ENCODE measurements around the gene CA14. TPM values are rescaled to one million over a fixed set of nuclear protein-coding genes. Genes with fewer than 3 reads are reported as not detected.

Gene CA14
- total RNA-seq, 2 donors from 2014 or later = not detected

GRCh38 chr1:150271291-150271959 is 13.9 kb downstream of the CA14 start:
- 70 to 81% methylated on average over 7 of the region's 7 CpGs for WGBS, 2 donors
- ATAC-seq (no peak), DNase-seq (no peak)
- intact Hi-C loops (cut with DNase I) = no loop called here
- H3K27me3 ChIP-seq = no peaks in the 10 kb centered on the region
- H3K36me3 ChIP-seq (replicated peaks in 1 of 2; ENCODE audit: insufficient read depth in 1 of 2, low read depth in 2 of 2) = peaks cover 0 to 3% of the 10 kb centered on the region in 2 donors
- no peaks in the 10 kb centered on the region for H3K9me3 ChIP-seq
- H3K4me1 ChIP-seq = peaks cover 12% of the 10 kb centered on the region
- TF ChIP-seq CTCF (IDR thresholded peaks at IDR 0.05) (no peak), POLR2A (IDR thresholded peaks at IDR 0.05) (no peak)
- no peak overlapping the region for H3K4me3 ChIP-seq
- H3K27ac ChIP-seq = no peak overlapping the region

DNA sequence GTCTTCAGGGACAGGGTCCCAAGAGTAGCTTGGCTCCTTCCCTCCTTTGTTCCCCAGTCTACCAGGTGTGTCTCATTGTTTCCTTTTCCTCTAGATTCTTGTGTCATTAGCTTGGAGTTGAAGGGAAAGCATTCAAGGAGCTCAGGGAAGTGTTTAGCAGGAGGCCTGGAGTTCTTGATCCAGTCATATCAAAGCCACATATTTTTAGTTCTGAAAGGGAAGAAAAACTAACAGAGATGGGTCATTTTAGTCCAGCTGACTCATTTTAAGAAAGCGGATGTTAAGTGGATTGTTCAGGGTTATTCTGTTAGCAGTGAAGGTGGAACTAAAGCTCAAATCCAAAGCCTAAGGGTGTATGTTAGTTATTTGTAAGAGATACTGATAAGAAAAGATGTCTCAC is 15.7 kb downstream of the CA14 start:
- 64 to 68% methylated on average over 1 of the region's 1 CpG for WGBS, 2 donors
- H3K27ac ChIP-seq = no peak overlapping the region
- no peak for TF ChIP-seq POLR2A (IDR thresholded peaks at IDR 0.05)
- no peak for TF ChIP-seq CTCF (IDR thresholded peaks at IDR 0.05)
- intact Hi-C loops (cut with DNase I) = no loop called here
- H3K27me3 ChIP-seq = no peaks in the 10 kb centered on the region
- DNase-seq = no peak
- no peak overlapping the region for H3K4me3 ChIP-seq
- no peaks in the 10 kb centered on the region for H3K9me3 ChIP-seq
- no peak for ATAC-seq
- no peaks in the 10 kb centered on the region for H3K36me3 ChIP-seq (replicated peaks in 1 of 2; ENCODE audit: insufficient read depth in 1 of 2, low read depth in 2 of 2)
- no peaks in the 10 kb centered on the region for H3K4me1 ChIP-seq

DNA sequence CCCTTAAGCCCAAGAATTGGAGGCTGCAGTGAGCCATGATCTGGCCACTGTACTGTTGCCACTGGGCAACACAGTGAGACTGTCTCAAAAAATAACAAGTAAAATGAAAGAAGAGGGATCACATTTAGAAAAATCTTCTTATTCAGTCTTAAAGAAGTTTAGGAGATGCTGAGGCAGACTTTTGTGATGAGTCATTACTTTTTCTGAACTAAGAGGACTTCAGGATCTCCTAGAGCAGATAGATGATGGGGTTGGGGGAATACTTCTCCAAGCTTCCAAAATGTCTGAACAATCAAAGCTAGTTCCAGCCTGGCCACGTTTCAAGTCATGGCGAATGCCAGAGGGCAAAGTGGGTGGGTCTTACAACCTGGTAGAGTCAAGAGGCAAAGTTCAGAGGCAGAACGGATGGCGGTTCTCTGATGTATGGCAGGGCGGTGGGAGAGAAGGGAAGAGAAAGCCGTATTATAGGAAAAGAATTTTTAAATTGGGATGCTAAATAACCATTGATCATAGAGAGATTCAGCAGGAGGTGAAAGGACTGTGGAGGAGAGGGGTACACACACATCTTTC is 22.6 kb downstream of the CA14 start:
- no peaks in the 10 kb centered on the region for H3K27me3 ChIP-seq
- intact Hi-C loops (cut with DNase I) = no loop called here
- WGBS, 2 donors = 49 to 53% methylated on average over 6 of the region's 6 CpGs
- no peaks in the 10 kb centered on the region for H3K9me3 ChIP-seq
- TF ChIP-seq POLR2A (IDR thresholded peaks at IDR 0.05) (no peak), CTCF (IDR thresholded peaks at IDR 0.05) (no peak)
- H3K4me3 ChIP-seq = no peak overlapping the region
- no peak for ATAC-seq
- H3K27ac ChIP-seq = no peak overlapping the region
- peaks cover 31% of the 10 kb centered on the region for H3K4me1 ChIP-seq
- DNase-seq = peak in 1 of 4 donors; percentile 23
- H3K36me3 ChIP-seq (replicated peaks in 1 of 2; ENCODE audit: insufficient read depth in 1 of 2, low read depth in 2 of 2) = no peaks in the 10 kb centered on the region

- H3K36me3 ChIP-seq (replicated peaks in 1 of 2; ENCODE audit: insufficient read depth in 1 of 2, low read depth in 2 of 2) = no peaks in the 10 kb centered on the region
- H3K27ac ChIP-seq = peak overlapping the region; percentile 86 to 91 (median 88)
- WGBS, 2 donors = 0 to 2% methylated on average over 15 of the region's 15 CpGs
- TF ChIP-seq CTCF (IDR thresholded peaks at IDR 0.05) = peak; percentile 55 to 86 (median 70)
- TF ChIP-seq POLR2A (IDR thresholded peaks at IDR 0.05) = no peak
- peak overlapping the region in 1 of 2 donors; percentile 8 for H3K4me3 ChIP-seq
- intact Hi-C loops (cut with DNase I) = no loop called here
- H3K9me3 ChIP-seq = no peaks in the 10 kb centered on the region
- H3K4me1 ChIP-seq = peaks cover 31% of the 10 kb centered on the region
- no peaks in the 10 kb centered on the region for H3K27me3 ChIP-seq
- ATAC-seq (peak; percentile 54), DNase-seq (peak; percentile 77 to 87 (median 80))
Observed at GRCh38 chr1:150281221-150281757, 23.7 kb downstream of the CA14 start.

Measured in body of pancreas (tissue), 4 donors.